Measurements from ENCODE around the gene AZGP1. TPM values are rescaled to one million over a fixed set of nuclear protein-coding genes. Genes with fewer than 3 reads are reported as not detected.
A peak's percentile ranks its signal among the peaks of the same experiment; 100 is the strongest.

Gene AZGP1
- total RNA-seq, 4 donors from 2014 or later: not detected

DNA sequence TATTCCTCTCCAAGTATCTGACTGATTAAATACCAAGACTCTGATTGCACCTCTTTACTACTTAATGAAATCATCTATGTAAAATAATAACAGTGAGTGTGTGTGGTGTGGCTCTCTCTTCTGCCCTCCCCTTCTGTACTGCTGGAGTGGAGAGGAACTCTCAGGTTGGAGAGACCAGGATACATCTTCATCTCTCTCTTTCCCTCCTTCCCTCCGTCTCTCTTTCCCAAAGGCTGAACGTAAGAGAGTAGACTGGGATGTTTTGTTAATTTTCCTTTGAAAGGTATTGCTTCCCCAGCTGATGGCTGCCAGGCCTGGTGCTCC, 46.1 kb downstream of the AZGP1 start:
- Histone ChIP-seq H3K36me3 (no peaks in the 10 kb centered on the region), H3K9me3 (no peaks in the 10 kb centered on the region), H3K27ac (peak overlapping the region in 1 of 2 donors; percentile 2), H3K27me3 (no peaks in the 10 kb centered on the region), H3K4me3 (no peak overlapping the region), H3K4me1 (no peaks in the 10 kb centered on the region)
- no peak for TF ChIP-seq POLR2A (IDR thresholded peaks at IDR 0.05)
- TF ChIP-seq, protein P1, sequence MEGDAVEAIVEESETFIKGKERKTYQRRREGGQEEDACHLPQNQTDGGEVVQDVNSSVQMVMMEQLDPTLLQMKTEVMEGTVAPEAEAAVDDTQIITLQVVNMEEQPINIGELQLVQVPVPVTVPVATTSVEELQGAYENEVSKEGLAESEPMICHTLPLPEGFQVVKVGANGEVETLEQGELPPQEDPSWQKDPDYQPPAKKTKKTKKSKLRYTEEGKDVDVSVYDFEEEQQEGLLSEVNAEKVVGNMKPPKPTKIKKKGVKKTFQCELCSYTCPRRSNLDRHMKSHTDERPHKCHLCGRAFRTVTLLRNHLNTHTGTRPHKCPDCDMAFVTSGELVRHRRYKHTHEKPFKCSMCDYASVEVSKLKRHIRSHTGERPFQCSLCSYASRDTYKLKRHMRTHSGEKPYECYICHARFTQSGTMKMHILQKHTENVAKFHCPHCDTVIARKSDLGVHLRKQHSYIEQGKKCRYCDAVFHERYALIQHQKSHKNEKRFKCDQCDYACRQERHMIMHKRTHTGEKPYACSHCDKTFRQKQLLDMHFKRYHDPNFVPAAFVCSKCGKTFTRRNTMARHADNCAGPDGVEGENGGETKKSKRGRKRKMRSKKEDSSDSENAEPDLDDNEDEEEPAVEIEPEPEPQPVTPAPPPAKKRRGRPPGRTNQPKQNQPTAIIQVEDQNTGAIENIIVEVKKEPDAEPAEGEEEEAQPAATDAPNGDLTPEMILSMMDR (IDR thresholded peaks at IDR 0.05): no peak
- intact Hi-C loops (cut with DNase I; ENCODE audit: low total_unique reads): no loop called here
- DNase-seq: no peak

DNA sequence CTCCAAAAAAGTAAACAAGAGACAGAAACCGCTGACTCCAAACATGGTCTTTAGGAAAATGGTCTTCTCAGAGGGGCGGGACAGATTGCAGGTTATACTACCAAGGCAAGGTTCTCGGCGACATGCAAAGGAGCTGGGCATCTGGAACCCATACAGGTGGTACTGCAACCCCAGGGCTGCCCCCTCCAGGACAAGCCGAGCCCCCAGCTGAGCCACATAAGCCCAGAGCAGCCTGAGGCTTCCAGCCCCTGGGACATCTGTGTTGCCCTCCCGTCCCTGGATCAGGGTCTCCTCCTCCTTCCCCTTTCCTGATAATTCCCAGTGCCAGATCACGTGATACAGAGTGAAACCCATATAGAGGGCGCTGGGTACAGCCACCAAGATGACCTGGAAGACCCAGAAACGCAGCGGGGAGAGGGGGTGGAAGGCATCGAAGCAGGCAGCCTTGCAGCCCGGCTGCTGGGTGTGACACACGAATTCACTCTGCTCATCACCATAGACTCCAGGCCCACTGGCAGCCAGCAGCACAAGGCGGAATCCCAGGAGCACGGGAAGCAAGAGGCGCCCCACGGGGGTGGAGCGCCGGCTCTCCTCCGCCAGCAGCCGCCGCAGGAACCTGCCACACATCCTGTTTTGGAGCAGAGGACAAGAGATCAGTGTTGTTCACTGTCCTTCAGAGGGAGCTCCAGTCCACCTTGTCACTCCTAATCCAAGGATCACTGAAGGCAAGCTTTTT, 46.7 kb downstream of the AZGP1 start, which contains the start of gene GJC3:
Gene GJC3 (minus strand): TSS at position 627 of the 736 bp plus-strand sequence. CDS start 0 bp downstream, at position 627.
- TF ChIP-seq, protein P1 (IDR thresholded peaks at IDR 0.05): peak in 2 of 4 experiments; percentile 12 to 44
- no peak for TF ChIP-seq POLR2A (IDR thresholded peaks at IDR 0.05)
- Histone ChIP-seq H3K4me1 (no peaks in the 10 kb centered on the region), H3K4me3 (no peak within 1 kb of the TSS), H3K9me3 (no peaks in the 10 kb centered on the region), H3K27ac (peak within 1 kb of the TSS in 1 of 2 donors; percentile 2), H3K27me3 (no peaks in the 10 kb centered on the region), H3K36me3 (no peaks in the 10 kb centered on the region)
- intact Hi-C loops (cut with DNase I; ENCODE audit: low total_unique reads): no loop called here
- DNase-seq: peak; percentile 20 to 33

DNA sequence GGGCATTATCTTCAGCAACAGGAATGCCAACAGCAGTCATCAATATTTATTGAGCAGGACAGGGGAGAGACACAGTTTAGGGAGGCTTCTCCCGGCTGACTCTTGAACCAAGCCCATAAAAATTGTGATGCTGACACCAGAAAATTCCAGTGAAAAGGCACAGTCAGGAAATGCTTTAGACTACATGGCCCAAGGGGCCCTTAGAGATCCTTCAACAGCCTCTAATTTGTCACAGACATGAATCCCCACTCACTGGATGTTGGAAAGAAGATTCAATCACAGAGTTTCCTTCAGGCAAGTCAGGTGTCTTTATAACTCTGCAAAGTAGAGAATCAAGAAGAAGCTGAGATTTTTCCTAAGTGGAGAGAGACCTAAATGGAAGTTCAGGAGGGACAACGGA, 47.6 kb downstream of the AZGP1 start:
- Histone ChIP-seq H3K4me1 (no peaks in the 10 kb centered on the region), H3K27me3 (no peaks in the 10 kb centered on the region), H3K36me3 (no peaks in the 10 kb centered on the region), H3K9me3 (no peaks in the 10 kb centered on the region), H3K4me3 (no peak overlapping the region), H3K27ac (no peak overlapping the region)
- intact Hi-C loops (cut with DNase I; ENCODE audit: low total_unique reads): no loop called here
- DNase-seq: no peak
- no peak for TF ChIP-seq POLR2A (IDR thresholded peaks at IDR 0.05)
- TF ChIP-seq, protein P1 (IDR thresholded peaks at IDR 0.05): no peak

DNA sequence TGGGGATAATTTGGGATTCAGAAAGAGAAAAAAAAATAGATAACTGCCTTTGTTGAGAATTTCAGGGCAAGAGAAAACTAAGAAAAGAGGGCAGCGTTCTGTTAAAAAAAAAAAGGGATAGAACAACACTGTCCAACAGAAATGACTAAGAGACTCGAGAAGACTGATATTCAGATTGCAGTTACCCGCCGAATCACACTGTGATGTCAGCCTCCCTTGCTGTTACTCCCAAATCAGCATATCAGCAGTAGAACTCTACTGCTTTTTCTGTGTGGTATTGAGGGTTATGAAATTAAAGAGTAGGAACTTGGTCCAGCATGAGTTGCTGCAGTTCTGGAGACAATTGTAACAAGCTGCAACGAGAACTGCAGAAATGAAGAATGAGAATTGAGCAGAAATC, 48.3 kb downstream of the AZGP1 start:
- Histone ChIP-seq H3K4me3 (no peak overlapping the region), H3K4me1 (no peaks in the 10 kb centered on the region), H3K27ac (no peak overlapping the region), H3K36me3 (no peaks in the 10 kb centered on the region), H3K9me3 (no peaks in the 10 kb centered on the region), H3K27me3 (no peaks in the 10 kb centered on the region)
- intact Hi-C loops (cut with DNase I; ENCODE audit: low total_unique reads): no loop called here
- DNase-seq: no peak
- TF ChIP-seq POLR2A (IDR thresholded peaks at IDR 0.05): no peak
- TF ChIP-seq, protein P1 (IDR thresholded peaks at IDR 0.05): no peak

DNA sequence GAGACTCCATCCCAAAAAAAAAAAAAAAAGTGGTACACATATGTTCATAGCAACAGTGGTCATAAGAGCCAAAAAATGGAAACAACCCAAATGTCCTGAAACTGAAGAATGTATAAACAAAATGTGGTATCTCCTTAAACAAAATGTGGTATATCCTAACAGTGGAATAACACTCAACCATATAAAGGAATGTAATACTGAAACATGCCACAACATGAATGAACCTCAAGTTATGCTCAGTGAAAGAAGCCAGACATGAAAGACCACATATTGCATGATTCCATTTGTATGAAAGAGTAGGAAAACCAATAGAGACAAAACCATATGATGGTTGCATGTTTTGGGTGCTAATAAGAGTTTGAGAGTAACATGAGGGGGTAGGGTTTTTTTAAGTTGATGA, 49.5 kb downstream of the AZGP1 start:
- no peak for TF ChIP-seq POLR2A (IDR thresholded peaks at IDR 0.05)
- TF ChIP-seq, protein P1 (IDR thresholded peaks at IDR 0.05): no peak
- Histone ChIP-seq H3K4me1 (no peaks in the 10 kb centered on the region), H3K27ac (no peak overlapping the region), H3K36me3 (no peaks in the 10 kb centered on the region), H3K4me3 (no peak overlapping the region), H3K9me3 (no peaks in the 10 kb centered on the region), H3K27me3 (no peaks in the 10 kb centered on the region)
- no peak for DNase-seq
- intact Hi-C loops (cut with DNase I; ENCODE audit: low total_unique reads): no loop called here

Measured in uterus (tissue), 4 donors.